Astrocyte (in vitro differentiated cells and primary cell): Measurements from ENCODE around the gene PDE1C. TPM values are rescaled to one million over a fixed set of nuclear protein-coding genes. Genes with fewer than 3 reads are reported as not detected.

Experiments
- DNase-seq: peaks from one replicate; pipeline ENCODE4 v3.0.0-alpha.2; 2010; ENCODE audit warnings: low read depth
- FAIRE-seq: peaks from 2 replicates; lab custom pipeline; 2011; peaks lifted over from hg19 to GRCh38; lab: Jason Lieb, UNC
- H2AFZ ChIP-seq: 2 replicates; pipeline ENCODE4 v1.6.0; 2012; ENCODE audit warnings: low read depth, low read length, inconsistent platforms
- H3K27ac ChIP-seq: 2 replicates; pipeline ENCODE4 v1.5.1; 2011; ENCODE audit warnings: low read depth, low read length, inconsistent platforms
- H3K27me3 ChIP-seq: 2 replicates; pipeline ENCODE4 v1.6.0; 2011; ENCODE audit warnings: low read length, inconsistent platforms; ENCODE audit not compliant: insufficient read depth
- H3K36me3 ChIP-seq: 2 replicates; pipeline ENCODE4 v1.5.1; 2011; ENCODE audit warnings: low read length, inconsistent platforms; ENCODE audit not compliant: insufficient read depth
- H3K4me1 ChIP-seq: 2 replicates; pipeline ENCODE4 v1.5.1; 2011; ENCODE audit warnings: low read length, inconsistent platforms; ENCODE audit not compliant: insufficient read depth
- H3K4me2 ChIP-seq: 2 replicates; pipeline ENCODE4 v1.6.0; 2012; ENCODE audit warnings: low read length, inconsistent platforms
- H3K4me3 ChIP-seq: 2 replicates; pipeline ENCODE4 v1.5.1; 2011; ENCODE audit warnings: low read depth, mild to moderate bottlenecking, low read length, inconsistent platforms; ENCODE audit not compliant: insufficient read depth
- H3K79me2 ChIP-seq: 2 replicates; pipeline ENCODE4 v1.6.0; 2012; ENCODE audit warnings: mild to moderate bottlenecking, low read length, inconsistent platforms; ENCODE audit not compliant: insufficient read depth
- H3K9ac ChIP-seq: 2 replicates; pipeline ENCODE4 v1.6.0; 2012; ENCODE audit warnings: mild to moderate bottlenecking, low read length, inconsistent platforms
- H3K9me3 ChIP-seq: 2 replicates; pipeline ENCODE4 v1.5.1; 2012; ENCODE audit warnings: low read depth, mild to moderate bottlenecking, low read length, inconsistent platforms; ENCODE audit not compliant: insufficient read depth
- H4K20me1 ChIP-seq: 2 replicates; pipeline ENCODE4 v1.6.0; 2012; ENCODE audit warnings: low read length, inconsistent platforms; ENCODE audit not compliant: insufficient read depth
- H3K27ac Mint-ChIP-seq: one replicate; pipeline ENCODE4 v1.8.0; 2021; ENCODE audit warnings: mild to moderate bottlenecking, mixed read lengths; ENCODE audit not compliant: unreplicated experiment
- H3K27me3 Mint-ChIP-seq: one replicate; pipeline ENCODE4 v1.8.0; 2021; ENCODE audit warnings: low read depth, mixed read lengths; ENCODE audit not compliant: unreplicated experiment
- H3K36me3 Mint-ChIP-seq: one replicate; pipeline ENCODE4 v1.8.0; 2021; ENCODE audit warnings: low read depth, mixed read lengths; ENCODE audit not compliant: unreplicated experiment
- H3K4me1 Mint-ChIP-seq: one replicate; pipeline ENCODE4 v1.8.0; 2021; ENCODE audit warnings: low read depth, mixed read lengths; ENCODE audit not compliant: unreplicated experiment
- H3K4me3 Mint-ChIP-seq: one replicate; pipeline ENCODE4 v1.8.0; 2021; ENCODE audit warnings: mild to moderate bottlenecking, moderate library complexity, mixed read lengths; ENCODE audit not compliant: unreplicated experiment
- H3K9me3 Mint-ChIP-seq: one replicate; pipeline ENCODE4 v1.8.0; 2021; ENCODE audit warnings: mild to moderate bottlenecking, mixed read lengths; ENCODE audit not compliant: unreplicated experiment
- CTCF ChIP-seq: IDR thresholded peaks from 2 replicates; pipeline ENCODE4 v1.5.1; 2011; ENCODE audit warnings: low read depth, mild to moderate bottlenecking, inconsistent platforms, low read length, moderate library complexity; ENCODE audit not compliant: insufficient read depth
- EZH2 ChIP-seq: IDR thresholded peaks from 2 replicates; pipeline ENCODE4 v1.6.1; 2012; ENCODE audit warnings: mild to moderate bottlenecking, low read length, inconsistent platforms; ENCODE audit not compliant: insufficient read depth
- total RNA-seq: library from RNA; stranded (reverse); gene quantifications from 2 replicates; pipeline ENCODE4 v1.2.1, GENCODE V29; 2021

The PDE1C gene
- total RNA-seq, 1 donor from 2014 or later: 31.6 TPM

GRCh38 chr7:32025381-32026082, 44.7 kb downstream of the PDE1C start:
- FAIRE-seq: no peak
- H3K27ac Mint-ChIP-seq: peak overlapping the region; percentile 11
- no peaks in the 10 kb centered on the region for H3K27me3 Mint-ChIP-seq

GRCh38 chr7:32023376-32023775, 46.8 kb downstream of the PDE1C start:
- Histone ChIP-seq H3K79me2 (peaks cover 20% of the 10 kb centered on the region), H3K4me1 (no peaks in the 10 kb centered on the region), H3K27me3 (no peaks in the 10 kb centered on the region), H3K36me3 (no peaks in the 10 kb centered on the region), H4K20me1 (no peaks in the 10 kb centered on the region), H2AFZ (no peak overlapping the region), H3K27ac (no peak overlapping the region), H3K4me3 (no peak overlapping the region), H3K9ac (no peak overlapping the region), H3K4me2 (no peak overlapping the region), H3K9me3 (no peaks in the 10 kb centered on the region)
- peaks cover 16% of the 10 kb centered on the region for H3K36me3 Mint-ChIP-seq
- H3K4me1 Mint-ChIP-seq: peaks cover 14% of the 10 kb centered on the region
- no peak overlapping the region for H3K27ac Mint-ChIP-seq
- no peak for FAIRE-seq
- H3K27me3 Mint-ChIP-seq: no peaks in the 10 kb centered on the region
- no peak overlapping the region for H3K4me3 Mint-ChIP-seq
- TF ChIP-seq CTCF (no peak), EZH2 (no peak)
- no peaks in the 10 kb centered on the region for H3K9me3 Mint-ChIP-seq
- peak; percentile 29 for DNase-seq

More at GRCh38 chr7:32025381-32026082, 44.7 kb downstream of the PDE1C start:
- peaks cover 16% of the 10 kb centered on the region for H3K36me3 Mint-ChIP-seq
- Histone ChIP-seq H3K4me2 (no peak overlapping the region), H3K27me3 (no peaks in the 10 kb centered on the region), H3K79me2 (peaks cover 20% of the 10 kb centered on the region), H3K4me1 (no peaks in the 10 kb centered on the region), H3K9ac (no peak overlapping the region), H3K36me3 (no peaks in the 10 kb centered on the region), H3K27ac (no peak overlapping the region), H4K20me1 (no peaks in the 10 kb centered on the region), H3K4me3 (no peak overlapping the region), H3K9me3 (no peaks in the 10 kb centered on the region), H2AFZ (no peak overlapping the region)
- H3K4me3 Mint-ChIP-seq: no peak overlapping the region
- TF ChIP-seq EZH2: no peak
- no peak for TF ChIP-seq CTCF
- H3K9me3 Mint-ChIP-seq: no peaks in the 10 kb centered on the region
- DNase-seq: no peak
- peaks cover 2% of the 10 kb centered on the region for H3K4me1 Mint-ChIP-seq

- no peak for FAIRE-seq
- peaks cover 17% of the 10 kb centered on the region for H3K4me1 Mint-ChIP-seq
- Histone ChIP-seq H4K20me1 (no peaks in the 10 kb centered on the region), H3K79me2 (peaks cover 20% of the 10 kb centered on the region), H3K9me3 (no peaks in the 10 kb centered on the region), H3K4me1 (no peaks in the 10 kb centered on the region), H3K27me3 (no peaks in the 10 kb centered on the region), H3K9ac (no peak overlapping the region), H3K36me3 (no peaks in the 10 kb centered on the region), H3K4me2 (no peak overlapping the region), H3K27ac (no peak overlapping the region), H3K4me3 (no peak overlapping the region), H2AFZ (no peak overlapping the region)
- DNase-seq: no peak
- H3K4me3 Mint-ChIP-seq: no peak overlapping the region
- peaks cover under 1% of the 10 kb centered on the region for H3K9me3 Mint-ChIP-seq
- H3K27me3 Mint-ChIP-seq: no peaks in the 10 kb centered on the region
- no peak for TF ChIP-seq CTCF
- no peak for TF ChIP-seq EZH2
- no peak overlapping the region for H3K27ac Mint-ChIP-seq
- peaks cover 16% of the 10 kb centered on the region for H3K36me3 Mint-ChIP-seq
These were observed 47.2 kb downstream of the PDE1C start for GRCh38 chr7:32022966-32023365.
